ENCODE data around the gene SERGEF.

DNA sequence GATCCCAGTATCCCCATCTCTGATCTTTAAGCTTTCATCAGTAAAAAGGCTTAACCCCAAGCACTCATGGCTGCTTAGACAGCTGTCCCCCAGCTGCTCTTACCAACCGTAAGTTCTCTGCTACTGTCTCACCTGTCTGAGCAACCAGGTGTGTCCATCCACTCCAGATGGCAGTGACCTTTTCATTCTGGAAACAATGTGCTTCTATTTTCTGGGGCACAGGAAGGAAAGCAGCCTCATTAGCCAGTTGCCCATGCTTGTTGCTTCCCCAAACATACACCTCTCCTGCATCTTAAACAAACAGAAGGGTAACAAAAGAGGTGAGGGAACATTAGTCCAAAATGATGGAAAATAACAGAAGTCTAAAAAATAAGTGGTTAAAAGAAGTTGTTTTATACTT, 24.4 kb downstream of the SERGEF start:
- TF ChIP-seq, protein P1, sequence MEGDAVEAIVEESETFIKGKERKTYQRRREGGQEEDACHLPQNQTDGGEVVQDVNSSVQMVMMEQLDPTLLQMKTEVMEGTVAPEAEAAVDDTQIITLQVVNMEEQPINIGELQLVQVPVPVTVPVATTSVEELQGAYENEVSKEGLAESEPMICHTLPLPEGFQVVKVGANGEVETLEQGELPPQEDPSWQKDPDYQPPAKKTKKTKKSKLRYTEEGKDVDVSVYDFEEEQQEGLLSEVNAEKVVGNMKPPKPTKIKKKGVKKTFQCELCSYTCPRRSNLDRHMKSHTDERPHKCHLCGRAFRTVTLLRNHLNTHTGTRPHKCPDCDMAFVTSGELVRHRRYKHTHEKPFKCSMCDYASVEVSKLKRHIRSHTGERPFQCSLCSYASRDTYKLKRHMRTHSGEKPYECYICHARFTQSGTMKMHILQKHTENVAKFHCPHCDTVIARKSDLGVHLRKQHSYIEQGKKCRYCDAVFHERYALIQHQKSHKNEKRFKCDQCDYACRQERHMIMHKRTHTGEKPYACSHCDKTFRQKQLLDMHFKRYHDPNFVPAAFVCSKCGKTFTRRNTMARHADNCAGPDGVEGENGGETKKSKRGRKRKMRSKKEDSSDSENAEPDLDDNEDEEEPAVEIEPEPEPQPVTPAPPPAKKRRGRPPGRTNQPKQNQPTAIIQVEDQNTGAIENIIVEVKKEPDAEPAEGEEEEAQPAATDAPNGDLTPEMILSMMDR (IDR thresholded peaks at IDR 0.05), result no peak
- no peak for TF ChIP-seq POLR2A (IDR thresholded peaks at IDR 0.05)
